Mammary microvascular endothelial cell (primary cell): Measurements from ENCODE around the gene KLK15. TPM values are rescaled to one million over a fixed set of nuclear protein-coding genes. Genes with fewer than 3 reads are reported as not detected.

Experiments
- total RNA-seq: library from RNA; depleted of rRNA; stranded (reverse); fragments of >200 nt; gene quantifications from 2 replicates; pipeline ENCODE4 v1.2.3, GENCODE V29; 2015

Gene KLK15, protein sequence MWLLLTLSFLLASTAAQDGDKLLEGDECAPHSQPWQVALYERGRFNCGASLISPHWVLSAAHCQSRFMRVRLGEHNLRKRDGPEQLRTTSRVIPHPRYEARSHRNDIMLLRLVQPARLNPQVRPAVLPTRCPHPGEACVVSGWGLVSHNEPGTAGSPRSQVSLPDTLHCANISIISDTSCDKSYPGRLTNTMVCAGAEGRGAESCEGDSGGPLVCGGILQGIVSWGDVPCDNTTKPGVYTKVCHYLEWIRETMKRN
- not detected in 2 replicates for total RNA-seq

DNA sequence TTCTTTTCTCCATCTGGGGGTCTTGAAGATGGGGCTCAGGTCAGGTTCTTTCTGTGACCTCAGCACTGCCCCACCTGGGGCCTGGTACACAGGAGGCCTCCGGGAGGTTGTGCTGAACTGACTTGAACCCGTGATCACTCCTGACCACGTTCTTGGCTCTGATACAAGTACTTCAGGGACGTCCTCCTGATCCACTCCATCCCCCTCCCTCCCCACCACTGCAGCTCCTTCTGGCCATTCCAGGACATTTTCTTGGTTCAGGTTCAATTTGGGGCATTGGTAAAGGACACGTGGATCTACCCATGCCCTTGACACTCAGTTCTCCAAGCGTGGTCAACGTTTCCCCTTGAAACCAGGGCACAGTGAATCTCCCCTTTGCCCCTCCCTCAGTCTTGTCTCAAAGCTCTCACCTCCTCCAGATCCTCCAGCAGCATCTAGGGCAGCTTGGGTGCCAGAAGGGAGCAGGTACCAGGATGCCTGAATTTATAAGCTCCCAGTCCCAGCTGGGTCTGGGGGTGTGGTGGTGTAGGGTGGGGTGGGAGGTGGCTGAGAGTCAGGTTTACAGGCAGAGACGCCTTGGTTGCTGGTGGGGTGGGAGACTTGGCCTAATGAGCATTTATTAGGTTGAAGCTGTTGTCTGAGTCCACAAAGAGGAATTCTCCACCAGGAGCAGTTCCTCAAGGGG, at the start of gene KLK15:
Gene KLK15 (minus strand): TSS at position 458 of the 685 bp plus-strand sequence. CDS start 2,082 bp downstream, outside the sequence.

DNA sequence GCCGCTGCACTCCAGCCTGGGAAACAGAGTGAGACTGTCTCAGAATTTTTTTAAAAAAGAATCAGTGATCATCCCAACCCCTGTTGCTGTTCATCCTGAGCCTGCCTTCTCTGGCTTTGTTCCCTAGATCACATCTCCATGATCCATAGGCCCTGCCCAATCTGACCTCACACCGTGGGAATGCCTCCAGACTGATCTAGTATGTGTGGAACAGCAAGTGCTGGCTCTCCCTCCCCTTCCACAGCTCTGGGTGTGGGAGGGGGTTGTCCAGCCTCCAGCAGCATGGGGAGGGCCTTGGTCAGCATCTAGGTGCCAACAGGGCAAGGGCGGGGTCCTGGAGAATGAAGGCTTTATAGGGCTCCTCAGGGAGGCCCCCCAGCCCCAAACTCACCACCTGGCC, 39.7 kb upstream of the KLK15 start, which contains the start of gene KLK2:
Gene KLK2 (plus strand): TSS at position 384 of the 400 bp plus-strand sequence. CDS start 35 bp downstream, outside the sequence.

GRCh38 chr19:50854636-50855410, 21.4 kb upstream of the KLK15 start, which contains the start of gene KLK3:
Gene KLK3, plus strand, starts transcription at chr19:50854915. Its CDS starts 41 bp downstream, at chr19:50854956.

DNA sequence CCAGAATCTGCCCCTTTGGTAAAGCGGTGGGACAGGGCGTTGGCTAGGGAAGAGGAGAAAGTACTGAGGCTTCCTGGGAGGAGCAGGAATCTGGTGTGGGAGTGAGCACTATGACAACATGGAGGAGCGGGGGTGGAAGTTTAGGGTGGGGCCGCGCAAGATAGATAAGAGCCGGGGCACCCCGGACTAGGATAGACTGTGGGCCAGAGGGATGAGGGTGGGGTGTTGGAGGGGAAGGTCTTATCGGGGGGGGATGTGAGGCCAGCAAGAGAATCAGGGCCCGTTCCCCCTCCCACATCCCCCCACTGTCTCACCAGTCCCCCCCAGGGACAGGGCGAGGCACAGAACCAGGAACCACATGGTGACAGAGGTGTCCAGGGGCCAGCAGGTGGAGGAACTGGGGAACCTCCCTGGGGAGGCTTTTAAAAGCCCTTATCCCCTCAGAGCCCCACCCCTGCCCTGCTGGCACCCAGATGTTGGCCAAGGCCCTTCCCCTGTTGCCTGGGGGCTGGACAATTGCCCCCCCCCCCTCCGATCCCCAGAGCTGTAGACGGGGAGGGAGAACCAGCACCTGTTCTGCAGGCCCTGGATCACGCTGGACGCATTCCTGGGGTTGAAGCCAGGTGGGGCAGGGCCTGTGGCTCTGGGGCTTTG, 9.9 kb downstream of the KLK15 start, which contains the start of gene KLK1:
Gene KLK1 (minus strand): TSS at position 399 of the 654 bp plus-strand sequence. CDS start 39 bp downstream, at position 360.

GRCh38 chr19:50790396-50790795, 43.0 kb downstream of the KLK15 start, which contains the start of gene ACP4:
Gene ACP4, plus strand, starts transcription at chr19:50790415. Its CDS starts 0 bp downstream, at chr19:50790415.

Other genes starting within 250 kb of the KLK15 start
- gene SYT3, start 193.7 kb downstream of the KLK15 start, total RNA-seq, result not detected in 2 replicates
- gene C19orf81, start 184.1 kb downstream of the KLK15 start, total RNA-seq, result 1.3 and 5.9 TPM in 2 replicates
- gene SHANK1, start 113.8 kb downstream of the KLK15 start, total RNA-seq, result 0.13 and 0.30 TPM in 2 replicates
- 11.5 and 19.5 TPM in 2 replicates for gene CLEC11A, start 110.2 kb downstream of the KLK15 start, total RNA-seq
- not detected in 2 replicates for gene GPR32, start 63.1 kb downstream of the KLK15 start, total RNA-seq
- gene ACP4, start 43.2 kb downstream of the KLK15 start, total RNA-seq, result not detected in 2 replicates
- not detected in 2 replicates for gene KLK1, start 9.8 kb downstream of the KLK15 start, total RNA-seq
- not detected in 2 replicates for gene KLK3, start 21.3 kb upstream of the KLK15 start, total RNA-seq
- gene KLK2, start 39.9 kb upstream of the KLK15 start, total RNA-seq, result not detected in 2 replicates
- not detected in 2 replicates for gene KLK4, start 77.8 kb upstream of the KLK15 start, total RNA-seq
- not detected in 2 replicates for gene KLK5, start 119.5 kb upstream of the KLK15 start, total RNA-seq
- gene KLK6, start 136.0 kb upstream of the KLK15 start, total RNA-seq, result not detected in 2 replicates
- not detected in 2 replicates for gene KLK7, start 150.3 kb upstream of the KLK15 start, total RNA-seq
- not detected in 2 replicates for gene KLK8, start 168.0 kb upstream of the KLK15 start, total RNA-seq
- gene KLK10, start 186.1 kb upstream of the KLK15 start, total RNA-seq, result not detected in 2 replicates
- not detected in 2 replicates for gene KLK11, start 193.0 kb upstream of the KLK15 start, total RNA-seq
- not detected in 2 replicates for gene KLK12, start 201.4 kb upstream of the KLK15 start, total RNA-seq
- not detected in 2 replicates for gene KLK13, start 231.5 kb upstream of the KLK15 start, total RNA-seq
- gene KLK14, start 249.3 kb upstream of the KLK15 start, total RNA-seq, result not detected in 2 replicates